Choroid plexus epithelial cell (primary cell): ENCODE measurements around the gene TMEM37.

ENCODE experiments used
- DNase-seq: peaks from one replicate; pipeline ENCODE4 v3.0.0-alpha.2; 2010; ENCODE audit warnings: low read depth
- H3K4me3 ChIP-seq: 2 replicates; pipeline ENCODE4 v1.5.1; 2011; ENCODE audit warnings: low read depth, mild to moderate bottlenecking, control low read depth, low read length, moderate library complexity
- TF ChIP-seq, protein P1 (sequence below): conservative IDR thresholded peaks from 2 replicates; pipeline ENCODE4 v1.5.1; 2011; ENCODE audit warnings: low read depth, mild to moderate bottlenecking, control low read depth, inconsistent platforms, low read length, moderate library complexity

Gene TMEM37, protein sequence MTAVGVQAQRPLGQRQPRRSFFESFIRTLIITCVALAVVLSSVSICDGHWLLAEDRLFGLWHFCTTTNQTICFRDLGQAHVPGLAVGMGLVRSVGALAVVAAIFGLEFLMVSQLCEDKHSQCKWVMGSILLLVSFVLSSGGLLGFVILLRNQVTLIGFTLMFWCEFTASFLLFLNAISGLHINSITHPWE

DNA sequence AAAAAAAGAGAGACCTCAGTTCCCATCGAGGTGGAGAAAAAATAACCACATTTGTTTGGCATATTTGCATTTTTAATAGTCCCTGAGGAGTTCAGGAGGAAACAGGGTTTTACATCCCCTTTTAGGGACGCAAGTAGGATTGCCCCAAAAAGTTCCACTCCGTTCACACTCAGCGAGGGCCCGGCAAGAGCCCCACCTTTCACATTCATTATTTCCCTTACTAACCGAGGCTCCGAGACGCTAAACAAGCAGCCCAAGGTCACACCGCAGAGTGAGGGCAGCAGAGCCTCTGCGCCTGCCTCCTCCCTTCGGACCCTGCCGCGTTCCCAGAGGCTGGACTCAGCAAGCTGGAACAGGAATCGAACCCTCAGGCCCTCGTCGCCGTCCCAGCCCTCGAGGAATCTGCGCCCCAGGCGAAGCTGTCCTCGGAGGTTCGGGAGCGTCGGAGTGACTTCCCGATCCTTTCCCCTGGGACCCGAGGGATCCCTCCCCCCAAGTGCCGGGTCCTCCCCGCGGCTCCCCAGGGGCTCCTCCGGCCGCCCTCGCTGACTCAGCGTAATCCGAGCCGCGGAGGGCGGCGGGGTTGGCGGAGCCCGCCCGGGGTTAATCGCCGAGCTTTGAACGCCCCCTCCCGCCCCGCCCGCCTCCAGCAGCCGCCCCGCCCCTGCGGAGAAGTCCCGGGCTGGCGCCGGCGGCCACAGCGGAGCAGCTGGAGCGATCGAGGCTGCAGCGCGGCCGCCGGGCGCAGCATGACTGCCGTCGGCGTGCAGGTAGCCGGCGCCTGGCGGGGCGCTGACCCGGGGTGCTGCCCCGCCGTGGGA, at the start of gene TMEM37:
TSS of gene TMEM37 (plus strand) at position 700 of the 821 bp plus-strand sequence. CDS start at position 750, 50 bp downstream.
- TF ChIP-seq, protein P1, sequence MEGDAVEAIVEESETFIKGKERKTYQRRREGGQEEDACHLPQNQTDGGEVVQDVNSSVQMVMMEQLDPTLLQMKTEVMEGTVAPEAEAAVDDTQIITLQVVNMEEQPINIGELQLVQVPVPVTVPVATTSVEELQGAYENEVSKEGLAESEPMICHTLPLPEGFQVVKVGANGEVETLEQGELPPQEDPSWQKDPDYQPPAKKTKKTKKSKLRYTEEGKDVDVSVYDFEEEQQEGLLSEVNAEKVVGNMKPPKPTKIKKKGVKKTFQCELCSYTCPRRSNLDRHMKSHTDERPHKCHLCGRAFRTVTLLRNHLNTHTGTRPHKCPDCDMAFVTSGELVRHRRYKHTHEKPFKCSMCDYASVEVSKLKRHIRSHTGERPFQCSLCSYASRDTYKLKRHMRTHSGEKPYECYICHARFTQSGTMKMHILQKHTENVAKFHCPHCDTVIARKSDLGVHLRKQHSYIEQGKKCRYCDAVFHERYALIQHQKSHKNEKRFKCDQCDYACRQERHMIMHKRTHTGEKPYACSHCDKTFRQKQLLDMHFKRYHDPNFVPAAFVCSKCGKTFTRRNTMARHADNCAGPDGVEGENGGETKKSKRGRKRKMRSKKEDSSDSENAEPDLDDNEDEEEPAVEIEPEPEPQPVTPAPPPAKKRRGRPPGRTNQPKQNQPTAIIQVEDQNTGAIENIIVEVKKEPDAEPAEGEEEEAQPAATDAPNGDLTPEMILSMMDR = no peak
- peak within 1 kb of the TSS; percentile 60 for H3K4me3 ChIP-seq
- DNase-seq = peak; percentile 92

DNA sequence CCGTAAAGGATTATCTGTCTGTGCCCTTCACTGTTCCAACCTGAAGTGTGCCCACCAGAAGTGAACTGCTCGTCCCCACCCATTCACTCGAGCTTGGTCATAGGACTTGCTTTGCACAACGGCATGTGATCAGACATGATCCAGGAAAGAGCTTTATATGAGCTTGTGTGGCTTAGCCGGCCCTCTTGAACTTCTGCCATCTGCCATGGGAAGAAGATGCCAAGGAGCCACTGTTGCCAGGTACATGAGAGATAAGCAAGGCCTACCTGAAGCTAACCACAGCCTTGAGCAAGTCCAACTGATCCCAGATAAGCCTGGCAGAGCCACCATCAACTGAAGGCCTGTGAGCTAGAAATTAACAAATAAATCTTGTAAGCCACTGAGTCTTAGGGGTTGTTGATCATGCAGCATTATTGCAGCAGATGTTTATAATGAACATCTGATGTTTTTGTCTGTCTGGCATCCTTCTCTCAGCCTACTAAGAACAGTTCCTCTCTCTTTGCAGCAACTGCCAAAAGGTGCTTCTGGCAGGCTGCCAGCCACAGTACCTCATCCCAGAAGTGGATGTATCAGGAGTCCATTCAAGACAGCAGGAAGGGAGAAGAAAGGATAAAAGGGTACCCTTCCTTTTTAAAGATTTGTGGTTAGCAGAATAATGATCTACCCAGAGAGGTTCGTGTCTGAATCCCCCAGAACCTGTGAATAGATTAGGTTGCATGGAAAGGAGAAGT, 48.1 kb upstream of the TMEM37 start:
- no peak overlapping the region for H3K4me3 ChIP-seq
- TF ChIP-seq, protein P1 = no peak
- DNase-seq = no peak

DNA sequence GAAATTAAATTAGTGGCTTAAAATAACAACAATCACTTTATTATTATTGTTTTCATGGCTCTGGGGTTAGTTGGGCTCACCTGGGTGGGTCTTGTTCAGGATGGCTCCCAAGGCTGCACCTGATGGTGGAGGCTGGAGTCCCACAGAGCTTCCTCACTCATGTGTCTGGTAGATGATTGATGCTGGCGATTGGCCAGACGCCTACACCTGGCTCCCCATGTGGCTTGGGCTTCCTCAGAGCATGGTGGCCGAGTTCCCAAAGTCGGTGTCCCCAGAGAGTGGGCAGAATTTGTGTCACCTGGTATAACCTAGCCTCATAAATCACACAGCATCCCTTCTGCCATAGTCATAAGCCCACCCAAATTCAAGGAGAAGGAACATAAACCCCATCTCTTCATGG, 46.7 kb upstream of the TMEM37 start:
- no peak overlapping the region for H3K4me3 ChIP-seq
- TF ChIP-seq, protein P1 = no peak
- DNase-seq = no peak

DNA sequence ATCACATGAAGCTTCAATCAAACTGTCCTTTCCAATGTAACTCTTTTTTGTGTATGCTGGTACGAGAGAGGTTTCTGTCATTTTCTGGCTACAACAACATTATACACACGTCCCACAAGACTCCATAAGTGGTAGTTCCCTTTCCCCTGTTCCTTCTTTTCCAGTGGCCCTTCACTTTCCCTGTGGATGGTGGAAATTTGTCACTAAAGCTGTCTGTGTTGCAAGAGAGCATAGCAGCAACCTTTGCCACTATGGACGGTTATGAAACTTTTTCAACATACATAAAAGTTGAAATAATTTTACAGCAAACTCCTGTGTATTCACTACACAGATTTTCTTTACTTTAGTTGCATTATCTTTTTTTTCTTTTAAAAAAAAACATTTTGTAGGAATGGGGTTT, 46.2 kb upstream of the TMEM37 start:
- no peak for DNase-seq
- TF ChIP-seq, protein P1 = no peak
- H3K4me3 ChIP-seq = no peak overlapping the region

DNA sequence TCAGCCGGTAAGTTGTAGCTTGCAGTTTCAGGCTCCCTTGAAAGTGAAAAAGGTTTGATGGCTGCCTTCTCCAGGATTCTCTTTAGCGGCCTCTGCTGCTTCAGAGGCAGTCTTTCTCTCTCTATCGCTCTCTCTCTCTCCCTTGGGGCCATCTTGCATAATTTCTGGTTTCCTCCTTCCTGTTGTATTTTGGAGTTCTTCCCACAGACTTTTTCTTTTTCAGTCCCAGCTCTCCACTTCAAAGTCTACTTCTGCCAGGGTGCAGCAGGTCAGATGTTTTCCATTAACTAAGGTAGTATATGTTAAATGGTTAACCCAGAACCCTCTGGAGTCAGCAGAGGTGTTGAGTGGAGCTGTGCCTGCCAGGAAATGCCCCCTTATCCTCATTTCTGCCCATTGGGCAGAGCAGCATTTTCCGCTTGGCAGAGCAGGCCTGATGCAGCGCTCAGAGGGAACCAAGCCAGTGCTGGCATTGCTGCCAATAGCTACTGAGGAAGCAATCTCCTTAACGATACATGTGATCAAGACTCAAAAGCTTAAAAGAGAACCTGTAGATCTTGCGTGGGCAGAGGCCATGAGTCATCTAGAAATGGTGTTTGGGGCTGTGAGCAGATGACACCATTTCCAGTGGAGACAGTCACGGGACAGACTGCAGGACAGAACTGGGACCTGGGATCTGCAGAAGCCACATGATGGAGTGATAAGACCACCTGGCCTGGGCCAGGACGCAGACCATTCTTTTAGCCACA, 44.1 kb upstream of the TMEM37 start:
- DNase-seq = peak; percentile 91
- TF ChIP-seq, protein P1 = peak; percentile 73
- H3K4me3 ChIP-seq = no peak overlapping the region

DNA sequence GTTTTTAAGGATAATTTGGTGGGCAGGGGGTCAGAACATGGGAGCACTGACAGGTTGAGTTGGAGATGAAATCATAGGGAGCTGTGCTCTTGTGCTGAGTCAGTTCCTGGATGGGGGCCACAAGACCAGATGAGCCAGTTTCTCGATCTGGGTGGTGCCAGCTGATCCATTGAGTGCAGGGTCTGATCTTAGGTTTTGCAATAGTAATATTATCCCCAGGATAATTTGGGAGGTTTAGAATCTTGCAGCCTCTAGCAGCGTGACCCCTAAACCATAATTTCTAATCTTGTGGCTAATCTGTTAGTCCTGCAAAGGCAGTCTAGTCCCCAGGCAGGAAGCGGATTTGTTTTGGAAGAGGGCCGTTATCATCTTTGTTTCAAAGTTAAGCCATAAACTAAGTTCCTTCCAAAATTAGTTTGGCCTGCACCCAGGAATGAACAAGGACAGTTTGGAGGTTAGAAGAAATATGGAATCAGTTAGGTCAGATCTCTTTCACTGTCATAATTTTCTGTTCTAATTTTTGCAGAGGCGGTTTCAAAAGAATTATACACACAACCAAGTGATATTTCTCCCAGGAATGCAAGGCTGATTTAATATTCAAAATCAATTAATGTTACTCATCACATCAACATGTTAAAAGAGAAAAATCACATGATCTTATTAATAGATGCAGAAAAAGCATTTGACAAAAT, 41.9 kb upstream of the TMEM37 start:
- DNase-seq = peak; percentile 65
- TF ChIP-seq, protein P1 = no peak
- H3K4me3 ChIP-seq = no peak overlapping the region
